HepG2 (cell line): ENCODE measurements around the gene COASY. TPM values are rescaled to one million over a fixed set of nuclear protein-coding genes. Genes with fewer than 3 reads are reported as not detected.

Experiments used
- BRF2 ChIP-seq: sonication (generic); formaldehyde crosslinking; IDR thresholded peaks from 2 replicates; pipeline ENCODE4 v1.8.1; 2022; ENCODE audit warnings: mild to moderate bottlenecking, missing genetic modification reagents
- CEBPZ ChIP-seq: IDR thresholded peaks from 2 replicates; pipeline ENCODE4 v1.6.1; 2012; ENCODE audit warnings: low read length, improper control_type of control experiment
- FOXK2 ChIP-seq: fragments of 450-650 bp; IDR thresholded peaks from 2 replicates; pipeline ENCODE4 v1.6.1; 2016
- HES4 ChIP-seq: sonication (generic); formaldehyde crosslinking; IDR thresholded peaks from 2 replicates; pipeline ENCODE4 v1.9.0; 2021; ENCODE audit warnings: mild to moderate bottlenecking, missing genetic modification reagents, borderline replicate concordance
- KDM1A ChIP-seq: IDR thresholded peaks from 2 replicates; pipeline ENCODE4 v1.6.1; 2016; ENCODE audit warnings: missing compliant biosample characterization
- PHB2 ChIP-seq: fragments of 450-650 bp; IDR thresholded peaks from 2 replicates; pipeline ENCODE4 v1.6.1; 2018; ENCODE audit not compliant: partially characterized antibody
- POLR2A ChIP-seq, 2 experiments: IDR thresholded peaks; 2 replicates each; pipeline ENCODE4 v1.6.1; 2011; ENCODE audit warnings: low read depth in 2 of 2, low read length in 2 of 2, mild to moderate bottlenecking in 1 of 2, moderate library complexity in 1 of 2; ENCODE audit not compliant: insufficient read depth in 1 of 2
- RBM22 ChIP-seq: fragments of 200-400 bp; formaldehyde crosslinking; optimal IDR thresholded peaks from 2 replicates; pipeline ENCODE3; 2017; ENCODE audit warnings: mild to moderate bottlenecking, low read length, moderate library complexity
- TMF1 ChIP-seq: sonication (generic); formaldehyde crosslinking; IDR thresholded peaks from 2 replicates; pipeline ENCODE4 v1.8.1; 2022; ENCODE audit warnings: low read depth, missing genetic modification reagents
- UBTF ChIP-seq: sonication (generic); formaldehyde crosslinking; IDR thresholded peaks from 2 replicates; pipeline ENCODE4 v1.4.0; 2020; ENCODE audit warnings: mild to moderate bottlenecking, missing genetic modification reagents
- ZKSCAN5 ChIP-seq: sonication (generic); formaldehyde crosslinking; IDR thresholded peaks from 2 replicates; pipeline ENCODE4 v1.5.1; 2020; ENCODE audit warnings: mild to moderate bottlenecking, missing genetic modification reagents
- ZSCAN22 ChIP-seq: sonication (generic); formaldehyde crosslinking; IDR thresholded peaks from 2 replicates; pipeline ENCODE4 v1.4.0; 2020; ENCODE audit warnings: mild to moderate bottlenecking, missing genetic modification reagents
- ZSCAN29 ChIP-seq: sonication (generic); formaldehyde crosslinking; conservative IDR thresholded peaks from 2 replicates; pipeline ENCODE4 v1.4.0; 2020; ENCODE audit warnings: mild to moderate bottlenecking, missing genetic modification reagents
- polyA plus RNA-seq, 8 experiments: library from polyadenylated mRNA; depleted of rRNA in 3 of 8; stranded (reverse) in 7 of 8; unstranded in 1 of 8; fragments of >200 nt; fragmentation: Illumina TruSeq in 4 of 8; extraction: Trizol in 4 of 8; gene quantifications; 2 replicates each; pipeline versions ENCODE4 v1.2.1 to v1.2.3, GENCODE V29; 2011 to 2016; ENCODE audit warnings: low read depth in 4 of 8, missing spikeins in 1 of 8, mixed read lengths in 1 of 8; ENCODE audit not compliant: insufficient read depth in 1 of 8
- total RNA-seq, 5 experiments: library from RNA; depleted of rRNA; stranded (reverse); fragments of >200 nt; fragmentation: Illumina TruSeq; extraction: Trizol; gene quantifications; 2 replicates each; pipeline ENCODE4 v1.2.3, GENCODE V29; 2016; ENCODE audit warnings: low read depth in 1 of 5
- TF ChIP-seq, protein P1 (sequence below): sonication (generic); formaldehyde crosslinking; IDR thresholded peaks from 2 replicates; pipeline ENCODE4 v1.5.0; 2020; ENCODE audit warnings: mild to moderate bottlenecking, missing genetic modification reagents
- TF ChIP-seq, protein P2 (sequence below): sonication (generic); formaldehyde crosslinking; IDR thresholded peaks from 2 replicates; pipeline ENCODE4 v1.5.0; 2020; ENCODE audit warnings: missing genetic modification reagents, mild to moderate bottlenecking, borderline replicate concordance
- TF ChIP-seq, protein P3 (sequence below): IDR thresholded peaks from 2 replicates; pipeline ENCODE4 v1.6.1; 2012; ENCODE audit warnings: low read depth, low read length, improper control_type of control experiment

Gene COASY
- total and polyA plus RNA-seq, 2 of the 13 experiments (the other 11 are each of a cell fraction or from before 2014, with no cell fraction given): 90.7 to 125 TPM

DNA sequence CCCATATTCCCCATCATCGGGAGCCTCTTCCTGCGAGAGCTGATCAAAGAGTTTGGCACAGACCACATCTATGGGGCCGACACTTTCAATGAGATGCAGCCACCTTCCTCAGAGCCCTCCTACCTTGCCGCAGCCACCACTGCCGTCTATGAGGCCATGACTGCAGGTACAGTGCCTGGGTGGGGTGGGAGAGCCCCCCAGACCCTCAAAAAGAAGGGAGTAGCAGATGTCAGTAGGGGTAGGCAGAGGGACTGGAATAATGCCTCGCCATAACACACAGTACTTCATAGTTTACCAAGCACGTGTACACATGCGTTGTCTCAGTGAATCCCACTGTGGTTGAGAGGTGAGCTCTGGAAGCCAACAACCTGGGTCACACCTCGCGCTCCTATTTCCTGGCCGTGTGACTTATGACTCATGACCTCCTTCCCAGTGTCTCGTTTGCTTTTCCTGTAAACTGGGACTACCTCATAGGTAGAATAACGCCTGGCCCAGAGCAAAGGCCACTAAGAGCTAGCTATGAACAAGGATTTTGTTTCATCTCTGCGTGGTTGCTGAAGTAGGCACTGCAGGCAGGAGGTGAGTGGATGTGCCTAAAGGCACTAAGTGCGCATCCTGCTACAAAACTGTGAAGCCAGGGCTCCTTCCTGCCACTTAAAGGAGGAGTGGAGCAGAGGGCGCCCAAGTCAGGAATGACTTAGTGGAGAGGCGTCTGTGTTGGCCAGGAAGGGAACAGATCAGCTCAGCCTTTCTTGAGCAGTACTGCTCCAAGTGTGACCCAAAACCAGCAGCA lies 20.7 kb upstream of the COASY start (continued):
- TF ChIP-seq CEBPZ: no peak
- TF ChIP-seq FOXK2: peak; percentile 64; the same call in 1 of the 2 replicates
- TF ChIP-seq RBM22: peak; percentile 57
- TF ChIP-seq HES4 (CRISPR knock-in tag): no peak
- TF ChIP-seq TMF1 (CRISPR knock-in tag): no peak
- TF ChIP-seq BRF2 (CRISPR knock-in tag): no peak
- TF ChIP-seq POLR2A (IDR thresholded peaks at IDR 0.05; ENCODE audit: insufficient read depth in 1 of 2, low read depth in 2 of 2, low read length in 2 of 2): peak; percentile 63 to 64
- TF ChIP-seq UBTF (CRISPR knock-in tag): no peak; the same call in 1 of the 2 replicates
- TF ChIP-seq KDM1A (CRISPR knock-in tag): 0 out of 2 replicates have a peak, but pooled peaks have one; percentile 16
- no peak for TF ChIP-seq ZSCAN22
- TF ChIP-seq ZKSCAN5 (CRISPR knock-in tag): peak; percentile 86
- TF ChIP-seq, protein P1, sequence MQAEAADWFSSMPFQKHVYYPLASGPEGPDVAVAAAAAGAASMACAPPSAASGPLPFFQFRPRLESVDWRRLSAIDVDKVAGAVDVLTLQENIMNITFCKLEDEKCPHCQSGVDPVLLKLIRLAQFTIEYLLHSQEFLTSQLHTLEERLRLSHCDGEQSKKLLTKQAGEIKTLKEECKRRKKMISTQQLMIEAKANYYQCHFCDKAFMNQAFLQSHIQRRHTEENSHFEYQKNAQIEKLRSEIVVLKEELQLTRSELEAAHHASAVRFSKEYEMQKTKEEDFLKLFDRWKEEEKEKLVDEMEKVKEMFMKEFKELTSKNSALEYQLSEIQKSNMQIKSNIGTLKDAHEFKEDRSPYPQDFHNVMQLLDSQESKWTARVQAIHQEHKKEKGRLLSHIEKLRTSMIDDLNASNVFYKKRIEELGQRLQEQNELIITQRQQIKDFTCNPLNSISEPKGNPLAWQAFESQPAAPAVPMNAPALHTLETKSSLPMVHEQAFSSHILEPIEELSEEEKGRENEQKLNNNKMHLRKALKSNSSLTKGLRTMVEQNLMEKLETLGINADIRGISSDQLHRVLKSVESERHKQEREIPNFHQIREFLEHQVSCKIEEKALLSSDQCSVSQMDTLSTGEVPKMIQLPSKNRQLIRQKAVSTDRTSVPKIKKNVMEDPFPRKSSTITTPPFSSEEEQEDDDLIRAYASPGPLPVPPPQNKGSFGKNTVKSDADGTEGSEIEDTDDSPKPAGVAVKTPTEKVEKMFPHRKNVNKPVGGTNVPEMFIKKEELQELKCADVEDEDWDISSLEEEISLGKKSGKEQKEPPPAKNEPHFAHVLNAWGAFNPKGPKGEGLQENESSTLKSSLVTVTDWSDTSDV (CRISPR knock-in tag): peak; percentile 83; the same call in 1 of the 2 replicates
- 0 out of 2 replicates have a peak, but pooled peaks have one; percentile 29 for TF ChIP-seq ZSCAN29 (CRISPR knock-in tag)
- TF ChIP-seq, protein P2, sequence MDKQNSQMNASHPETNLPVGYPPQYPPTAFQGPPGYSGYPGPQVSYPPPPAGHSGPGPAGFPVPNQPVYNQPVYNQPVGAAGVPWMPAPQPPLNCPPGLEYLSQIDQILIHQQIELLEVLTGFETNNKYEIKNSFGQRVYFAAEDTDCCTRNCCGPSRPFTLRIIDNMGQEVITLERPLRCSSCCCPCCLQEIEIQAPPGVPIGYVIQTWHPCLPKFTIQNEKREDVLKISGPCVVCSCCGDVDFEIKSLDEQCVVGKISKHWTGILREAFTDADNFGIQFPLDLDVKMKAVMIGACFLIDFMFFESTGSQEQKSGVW: peak; percentile 57; the same call in 1 of the 2 replicates
- no peak for TF ChIP-seq PHB2
- TF ChIP-seq, protein P3, sequence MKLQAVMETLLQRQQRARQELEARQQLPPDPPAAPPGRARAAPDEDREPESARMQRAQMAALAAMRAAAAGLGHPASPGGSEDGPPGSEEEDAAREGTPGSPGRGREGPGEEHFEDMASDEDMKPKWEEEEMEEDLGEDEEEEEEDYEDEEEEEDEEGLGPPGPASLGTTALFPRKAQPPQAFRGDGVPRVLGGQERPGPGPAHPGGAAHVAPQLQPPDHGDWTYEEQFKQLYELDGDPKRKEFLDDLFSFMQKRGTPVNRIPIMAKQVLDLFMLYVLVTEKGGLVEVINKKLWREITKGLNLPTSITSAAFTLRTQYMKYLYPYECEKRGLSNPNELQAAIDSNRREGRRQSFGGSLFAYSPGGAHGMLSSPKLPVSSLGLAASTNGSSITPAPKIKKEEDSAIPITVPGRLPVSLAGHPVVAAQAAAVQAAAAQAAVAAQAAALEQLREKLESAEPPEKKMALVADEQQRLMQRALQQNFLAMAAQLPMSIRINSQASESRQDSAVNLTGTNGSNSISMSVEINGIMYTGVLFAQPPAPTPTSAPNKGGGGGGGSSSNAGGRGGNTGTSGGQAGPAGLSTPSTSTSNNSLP: 0 out of 2 replicates have a peak, but pooled peaks have one; percentile 15
